HEK293 (cell line): ENCODE data around the gene NAV2.

Experiments
- CTCF ChIA-PET: fragments of 350-600 bp; formaldehyde crosslinking; extraction: SDS; loops from one replicate; lab custom pipeline; 2021; ENCODE audit warnings: antibody characterized with exemption; lab: Yijun Ruan, JAX
- POLR2A ChIA-PET: fragments of 300-600 bp; formaldehyde crosslinking; extraction: SDS; loops from one replicate; lab custom pipeline; 2020; ENCODE audit warnings: antibody characterized with exemption, inconsistent platforms; lab: Yijun Ruan, JAX
- H3K27ac ChIP-seq: fragments of 200-500 bp; sonication (Bioruptor generic); 2 replicates; pipeline ENCODE4 v1.5.1; 2014; ENCODE audit warnings: low read depth, low read length, control low read depth, inconsistent platforms; ENCODE audit errors: extremely low read depth
- H3K36me3 ChIP-seq, 2 experiments: fragments of 200-500 bp in 1 of 2; sonication (Bioruptor generic) in 1 of 2; 1 replicate in 1 of 2; 2 replicates in 1 of 2; pipeline ENCODE4 v1.5.1; 2014 to 2017; ENCODE audit warnings: inconsistent platforms in 2 of 2, low read length in 2 of 2; ENCODE audit not compliant: control insufficient read depth in 2 of 2, insufficient read depth in 1 of 2
- H3K4me1 ChIP-seq: fragments of 200-500 bp; sonication (Bioruptor generic); 2 replicates; pipeline ENCODE4 v1.5.1; 2014; ENCODE audit warnings: mild to moderate bottlenecking, low read length, inconsistent platforms; ENCODE audit not compliant: control insufficient read depth, insufficient read depth
- H3K4me3 ChIP-seq: 2 replicates; pipeline ENCODE4 v1.5.1; 2011; ENCODE audit warnings: low read depth, mild to moderate bottlenecking, control low read depth, low read length, moderate library complexity
- H3K9me3 ChIP-seq: fragments of 200-500 bp; sonication (Bioruptor generic); 2 replicates; pipeline ENCODE4 v1.5.1; 2014; ENCODE audit warnings: low read depth, low read length, inconsistent platforms; ENCODE audit not compliant: control insufficient read depth, insufficient read depth
- AEBP2 ChIP-seq: fragments of 450-650 bp; formaldehyde crosslinking; IDR thresholded peaks from 2 replicates; pipeline ENCODE4 v1.5.1; 2016; ENCODE audit warnings: missing biosample characterization, missing genetic modification characterization, borderline replicate concordance
- GLIS2 ChIP-seq: fragments of 450-650 bp; formaldehyde crosslinking; IDR thresholded peaks from 2 replicates; pipeline ENCODE4 v1.5.1; 2016; ENCODE audit warnings: missing biosample characterization, missing genetic modification characterization
- KLF8 ChIP-seq: fragments of 450-650 bp; formaldehyde crosslinking; IDR thresholded peaks from 2 replicates; pipeline ENCODE4 v1.5.1; 2016; ENCODE audit warnings: missing biosample characterization, missing genetic modification characterization
- SP2 ChIP-seq: fragments of 450-650 bp; formaldehyde crosslinking; IDR thresholded peaks from 2 replicates; pipeline ENCODE4 v1.5.1; 2016; ENCODE audit warnings: missing biosample characterization, missing genetic modification characterization
- SP3 ChIP-seq: fragments of 450-650 bp; formaldehyde crosslinking; IDR thresholded peaks from 2 replicates; pipeline ENCODE4 v1.5.1; 2016; ENCODE audit warnings: missing biosample characterization, missing genetic modification characterization
- ZBTB17 ChIP-seq: fragments of 450-650 bp; formaldehyde crosslinking; IDR thresholded peaks from 2 replicates; pipeline ENCODE4 v1.5.1; 2016; ENCODE audit warnings: missing biosample characterization, missing genetic modification characterization
- ZBTB6 ChIP-seq: fragments of 450-650 bp; formaldehyde crosslinking; IDR thresholded peaks from 2 replicates; pipeline ENCODE4 v1.5.1; 2017; ENCODE audit warnings: missing biosample characterization, missing genetic modification characterization
- ZBTB7A ChIP-seq: fragments of 450-650 bp; formaldehyde crosslinking; IDR thresholded peaks from 2 replicates; pipeline ENCODE4 v1.5.1; 2016; ENCODE audit warnings: low read depth, missing biosample characterization, missing genetic modification characterization
- ZFP41 ChIP-seq: fragments of 450-650 bp; formaldehyde crosslinking; IDR thresholded peaks from 2 replicates; pipeline ENCODE4 v1.5.1; 2016; ENCODE audit warnings: missing biosample characterization, missing genetic modification characterization, borderline replicate concordance
- ZNF155 ChIP-seq: fragments of 450-650 bp; formaldehyde crosslinking; IDR thresholded peaks from 2 replicates; pipeline ENCODE4 v1.5.1; 2016; ENCODE audit warnings: missing biosample characterization, missing genetic modification characterization
- ZNF16 ChIP-seq: fragments of 450-650 bp; formaldehyde crosslinking; IDR thresholded peaks from 2 replicates; pipeline ENCODE4 v1.5.1; 2016; ENCODE audit warnings: low read depth, missing biosample characterization, missing genetic modification characterization
- ZNF175 ChIP-seq: fragments of 450-650 bp; formaldehyde crosslinking; IDR thresholded peaks from 2 replicates; pipeline ENCODE4 v1.5.1; 2016; ENCODE audit warnings: missing biosample characterization, missing genetic modification characterization
- ZNF239 ChIP-seq: fragments of 450-650 bp; formaldehyde crosslinking; IDR thresholded peaks from 2 replicates; pipeline ENCODE4 v1.5.1; 2016; ENCODE audit warnings: missing biosample characterization, missing genetic modification characterization
- ZNF335 ChIP-seq: fragments of 450-650 bp; formaldehyde crosslinking; conservative IDR thresholded peaks from 2 replicates; pipeline ENCODE4 v1.5.1; 2016; ENCODE audit warnings: missing biosample characterization, missing genetic modification characterization
- ZNF404 ChIP-seq: fragments of 450-650 bp; formaldehyde crosslinking; IDR thresholded peaks from 2 replicates; pipeline ENCODE4 v1.5.1; 2017; ENCODE audit warnings: missing biosample characterization, missing genetic modification characterization
- ZNF513 ChIP-seq: fragments of 450-650 bp; IDR thresholded peaks from 2 replicates; pipeline ENCODE4 v1.5.1; 2018; ENCODE audit warnings: missing biosample characterization, missing genetic modification characterization
- ZNF660 ChIP-seq: fragments of 450-650 bp; IDR thresholded peaks from 2 replicates; pipeline ENCODE4 v1.5.1; 2018; ENCODE audit warnings: missing biosample characterization, mild to moderate bottlenecking, missing genetic modification characterization

NAV2 gene

GRCh38 chr11:20036626-20037335 lies 324.1 kb downstream of the NAV2 start (continued):
- TF ChIP-seq AEBP2 (tag by site-specific recombination): no peak

- POLR2A ChIA-PET: no interaction called here
- Histone ChIP-seq H3K4me1 (peaks cover 10% of the 10 kb centered on the region; the same call in 1 of the 2 replicates), H3K27ac (no peak overlapping the region), H3K9me3 (no peaks in the 10 kb centered on the region), H3K4me3 (no peak overlapping the region), H3K36me3 (peaks cover 0 to 10% of the 10 kb centered on the region in 2 experiments; a peak in 1 of 3 replicates)
- TF ChIP-seq ZBTB7A: no peak
- no peak for TF ChIP-seq ZNF660
- no peak for TF ChIP-seq SP3 (tag by site-specific recombination)
- TF ChIP-seq GLIS2 (tag by site-specific recombination): no peak
- no peak for TF ChIP-seq ZNF175 (tag by site-specific recombination)
- no peak for TF ChIP-seq SP2
- TF ChIP-seq ZBTB6 (tag by site-specific recombination): no peak
- no peak for TF ChIP-seq KLF8 (tag by site-specific recombination)
- CTCF ChIA-PET: interaction anchor here (0.7 to 1.6 kb wide), 2 partner anchors 12 to 317 kb away, joined by 3 to 4 read pairs; no protein-coding TSS in a partner anchor
These were observed 324.9 kb downstream of the NAV2 start for GRCh38 chr11:20037396-20038153.

GRCh38 chr11:20038412-20038811 lies 325.8 kb downstream of the NAV2 start:
- H3K27ac ChIP-seq: no peak overlapping the region
- H3K4me1 ChIP-seq: peaks cover 10% of the 10 kb centered on the region; the same call in 1 of the 2 replicates
- CTCF ChIA-PET: interaction anchor here (0.7 to 1.6 kb wide), 3 partner anchors 12 to 367 kb away, joined by 3 to 5 read pairs (median 4); no protein-coding TSS in a partner anchor
- no peak for TF ChIP-seq ZNF335 (tag by site-specific recombination)
- TF ChIP-seq ZNF404 (tag by site-specific recombination): no peak
- no peak for TF ChIP-seq ZNF513 (tag by site-specific recombination)
- no peak for TF ChIP-seq ZBTB17 (tag by site-specific recombination)
- no peak for TF ChIP-seq ZFP41 (tag by site-specific recombination)
- TF ChIP-seq ZNF155 (tag by site-specific recombination): no peak
- no peak for TF ChIP-seq ZNF16 (tag by site-specific recombination)
- no peak for TF ChIP-seq SP2
- TF ChIP-seq ZNF239 (tag by site-specific recombination): no peak
- H3K36me3 ChIP-seq: peaks cover 0 to 10% of the 10 kb centered on the region in 2 experiments; a peak in 1 of 3 replicates
- H3K9me3 ChIP-seq: no peaks in the 10 kb centered on the region
- no peak overlapping the region for H3K4me3 ChIP-seq
- POLR2A ChIA-PET: no interaction called here
